Stimulated activated CD8-positive, alpha-beta memory T cell treated with anti-CD3 and anti-CD28 coated beads, Interleukin-15, amount 100 ng/mL, for 1 hour (primary cell): ENCODE measurements around the gene IL16.
"Not testable (repeated sequence)": the region's sequence is repeated elsewhere in the genome, so short reads cannot be mapped to it uniquely, and the experiment has no call there.

ENCODE experiments used
- DNase-seq: peaks from one replicate; pipeline ENCODE4 v3.0.0-alpha.2; 2020; ENCODE audit warnings: low read depth

The IL16 gene

DNA sequence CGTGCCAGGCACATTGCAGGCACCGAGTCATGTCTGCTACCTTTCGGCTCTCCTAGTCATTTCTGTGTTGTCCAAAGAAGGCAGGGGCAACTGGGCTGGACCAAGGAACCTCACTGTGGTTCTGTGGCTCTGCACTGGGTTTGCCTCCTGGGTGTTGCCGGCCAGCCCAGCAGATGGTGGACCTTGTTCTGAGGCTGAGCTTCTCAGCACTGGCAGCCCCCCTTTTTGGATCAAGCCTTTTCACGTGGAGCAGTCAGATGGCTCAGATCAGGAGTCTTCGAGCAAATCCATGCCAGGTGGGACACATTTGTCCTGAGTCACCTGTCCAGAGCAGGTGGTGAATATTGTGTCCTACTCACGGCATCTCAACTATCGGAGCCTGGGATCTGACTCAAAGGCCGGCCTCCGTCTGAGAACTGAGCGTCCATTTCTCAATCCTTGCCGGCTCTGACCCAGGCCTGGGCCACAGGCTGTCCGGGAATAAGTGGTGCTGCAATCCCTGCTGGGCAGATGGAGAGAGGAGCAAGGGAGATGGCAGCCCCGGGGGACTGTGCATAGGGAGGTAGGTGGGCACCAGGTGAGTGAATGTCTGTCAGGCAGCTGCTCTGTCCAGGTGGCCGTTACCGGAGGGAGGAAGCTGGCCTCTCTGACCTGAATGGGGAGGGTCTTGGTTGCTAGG lies at the start of gene IL16:
Gene IL16 (plus strand): TSS at position 304 of the 679 bp plus-strand sequence. CDS start 28,521 bp downstream, outside the sequence.
- DNase-seq, result no peak

- DNase-seq, result no peak
Measured at GRCh38 chr15:81151389-81151788, 45.3 kb upstream of the IL16 start.

- DNase-seq, result no peak
Measured at GRCh38 chr15:81152339-81152738, 44.3 kb upstream of the IL16 start.

GRCh38 chr15:81152799-81153198 lies 43.9 kb upstream of the IL16 start:
- no peak for DNase-seq

- no peak for DNase-seq
Measured at GRCh38 chr15:81155375-81156218, 41.1 kb upstream of the IL16 start.

DNA sequence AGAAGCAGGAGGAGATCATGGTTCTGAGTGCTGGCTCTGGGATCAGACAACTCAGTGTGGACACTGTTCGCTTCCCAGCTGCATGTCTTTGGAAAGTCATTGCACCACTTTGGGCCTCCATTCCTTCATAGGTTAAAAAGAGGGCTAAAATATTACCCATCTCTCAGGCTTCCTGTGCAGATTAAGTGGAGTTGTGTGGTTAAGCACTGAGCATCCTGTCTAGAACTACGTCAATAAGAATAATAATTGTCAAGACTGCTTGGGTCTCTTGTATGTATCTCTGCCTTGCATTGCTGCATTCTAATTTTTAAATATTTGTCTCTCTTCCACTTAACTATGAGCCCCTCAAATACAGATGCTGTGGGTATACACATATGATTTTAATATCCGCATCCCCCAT lies 40.4 kb upstream of the IL16 start:
- no peak for DNase-seq

DNA sequence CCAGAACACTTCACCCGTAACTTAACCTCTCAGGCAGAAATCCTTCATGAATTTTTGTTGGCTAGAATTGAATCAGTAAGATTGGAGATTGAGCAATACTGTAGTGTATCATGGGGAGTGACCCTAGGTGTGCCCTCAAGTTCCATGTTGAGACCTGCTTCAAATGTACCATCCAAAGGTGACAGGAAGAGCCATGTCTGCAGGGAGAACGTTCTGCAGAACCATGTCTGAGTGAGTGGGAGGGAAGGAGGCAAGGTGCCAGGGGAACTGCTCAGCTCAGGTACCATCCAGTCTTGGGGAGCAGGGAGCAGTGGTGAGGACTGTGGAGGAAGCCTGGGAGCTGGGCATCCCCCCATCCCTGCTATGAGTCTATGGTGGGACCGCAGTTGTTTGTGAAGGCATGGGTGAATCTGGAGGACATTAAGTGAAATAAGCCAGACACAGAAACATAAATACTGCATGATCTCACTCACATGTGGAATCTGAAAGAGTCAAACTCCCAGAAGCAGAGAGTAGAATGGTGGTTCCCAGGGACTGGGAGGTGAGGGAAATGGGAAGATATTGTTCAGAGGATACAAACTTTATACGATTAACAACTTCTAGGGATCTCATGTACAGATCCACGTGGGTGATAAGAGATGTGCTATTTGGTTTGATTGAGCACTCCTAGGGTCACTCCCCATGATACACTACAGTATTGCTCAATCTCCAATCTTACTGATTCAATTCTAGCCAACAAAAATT lies 39.3 kb upstream of the IL16 start:
- DNase-seq, result no peak

- no peak for DNase-seq
Measured at GRCh38 chr15:81157939-81158223, 38.8 kb upstream of the IL16 start.

GRCh38 chr15:81158561-81158960 lies 38.1 kb upstream of the IL16 start:
- not testable (repeated sequence) for DNase-seq

- no peak for DNase-seq
Measured at GRCh38 chr15:81160312-81161159, 36.1 kb upstream of the IL16 start.

- no peak for DNase-seq
Measured at GRCh38 chr15:81161160-81161673, 35.5 kb upstream of the IL16 start.

- DNase-seq, result no peak
Measured at GRCh38 chr15:81161851-81162250, 34.8 kb upstream of the IL16 start.

- DNase-seq, result no peak
Measured at GRCh38 chr15:81163961-81164800, 32.5 kb upstream of the IL16 start.

- DNase-seq, result no peak
Measured at GRCh38 chr15:81165535-81165934, 31.1 kb upstream of the IL16 start.

DNA sequence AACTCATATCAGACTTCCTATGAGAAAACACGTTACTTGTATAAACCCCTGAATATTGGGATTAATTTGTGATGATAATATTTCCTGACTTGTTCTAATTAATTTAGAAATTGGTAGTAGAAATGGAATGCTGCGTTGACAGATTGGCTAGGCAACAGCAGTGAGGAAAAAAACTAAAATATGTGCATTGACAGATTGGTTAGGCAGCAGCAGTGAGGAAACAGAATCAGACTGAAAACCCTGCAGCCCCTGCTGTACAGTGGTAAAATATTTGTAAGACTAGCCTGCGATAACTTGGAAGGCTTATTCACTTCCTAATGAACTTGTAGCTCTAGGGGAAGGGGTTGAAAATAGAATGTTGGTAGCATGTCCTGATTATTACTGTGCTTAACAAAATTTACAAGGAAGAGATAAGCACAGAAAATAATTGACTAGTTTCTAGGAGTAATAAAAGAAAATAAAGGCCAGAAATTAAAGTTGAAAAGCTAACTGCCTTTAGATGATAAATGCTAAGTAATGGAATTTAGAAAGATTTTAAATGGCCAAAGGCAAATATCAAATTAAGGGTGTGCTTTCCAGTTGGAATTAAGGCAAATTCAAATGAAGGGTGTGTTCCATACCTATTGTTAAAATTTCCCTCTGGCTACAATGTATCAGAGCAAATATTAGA lies 29.9 kb upstream of the IL16 start:
- DNase-seq, result no peak

DNA sequence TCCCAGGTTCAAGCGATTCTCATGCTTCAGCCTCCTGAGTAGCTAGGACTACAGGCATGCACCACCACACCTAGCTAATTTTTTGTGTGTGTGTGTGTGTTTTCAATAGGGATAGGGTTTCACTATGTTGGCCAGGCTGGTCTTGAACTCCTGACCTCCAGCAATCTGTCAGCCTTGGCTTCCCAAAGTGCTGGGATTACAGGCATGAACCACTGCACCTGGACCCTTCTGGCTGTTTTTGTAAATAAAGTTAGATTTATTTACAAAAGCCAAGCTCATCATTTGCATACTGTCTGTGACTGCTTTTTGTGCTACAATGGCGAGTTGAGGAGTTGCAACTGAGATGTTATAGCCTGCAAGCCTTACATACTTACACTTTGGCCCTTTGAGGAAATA lies 28.6 kb upstream of the IL16 start:
- no peak for DNase-seq

DNA sequence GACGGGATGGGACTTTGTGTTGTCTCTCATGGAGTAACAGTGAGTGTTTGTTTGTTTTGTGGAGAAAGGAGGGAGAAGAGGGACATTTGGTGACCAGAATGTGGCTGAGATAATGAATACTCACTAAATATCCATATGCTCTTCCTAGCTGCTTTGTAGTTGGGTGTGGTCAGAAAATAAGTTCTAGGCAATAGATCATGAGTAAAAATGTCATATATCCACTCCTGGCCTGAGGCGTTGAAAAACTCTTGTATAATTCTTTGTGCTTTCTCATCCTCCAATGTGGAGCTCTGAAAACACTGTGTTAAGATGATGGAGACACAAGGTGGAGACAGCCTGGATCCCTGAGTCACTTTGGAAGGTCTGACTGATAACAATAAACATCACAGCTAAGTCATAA lies 28.0 kb upstream of the IL16 start:
- DNase-seq, result no peak

DNA sequence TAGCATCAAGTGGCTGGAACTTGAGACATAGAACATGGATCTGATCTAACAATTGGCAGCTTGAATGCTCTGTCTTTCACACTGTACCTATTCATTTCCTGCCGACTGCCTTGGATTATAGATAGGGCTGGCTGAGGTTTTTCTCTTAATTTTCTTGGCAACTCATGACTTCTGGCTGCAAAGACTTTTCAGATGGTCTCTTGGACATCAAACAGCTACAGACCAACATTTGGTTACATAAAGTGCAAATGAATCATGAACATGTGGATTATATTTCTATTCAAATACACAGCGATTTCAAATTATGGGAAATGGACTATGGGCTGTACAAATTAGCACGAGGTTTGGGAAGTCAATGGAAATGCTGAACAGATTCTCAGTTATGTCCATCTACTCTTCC lies 26.2 kb upstream of the IL16 start:
- no peak for DNase-seq

GRCh38 chr15:81171286-81171685 lies 25.4 kb upstream of the IL16 start:
- no peak for DNase-seq

DNA sequence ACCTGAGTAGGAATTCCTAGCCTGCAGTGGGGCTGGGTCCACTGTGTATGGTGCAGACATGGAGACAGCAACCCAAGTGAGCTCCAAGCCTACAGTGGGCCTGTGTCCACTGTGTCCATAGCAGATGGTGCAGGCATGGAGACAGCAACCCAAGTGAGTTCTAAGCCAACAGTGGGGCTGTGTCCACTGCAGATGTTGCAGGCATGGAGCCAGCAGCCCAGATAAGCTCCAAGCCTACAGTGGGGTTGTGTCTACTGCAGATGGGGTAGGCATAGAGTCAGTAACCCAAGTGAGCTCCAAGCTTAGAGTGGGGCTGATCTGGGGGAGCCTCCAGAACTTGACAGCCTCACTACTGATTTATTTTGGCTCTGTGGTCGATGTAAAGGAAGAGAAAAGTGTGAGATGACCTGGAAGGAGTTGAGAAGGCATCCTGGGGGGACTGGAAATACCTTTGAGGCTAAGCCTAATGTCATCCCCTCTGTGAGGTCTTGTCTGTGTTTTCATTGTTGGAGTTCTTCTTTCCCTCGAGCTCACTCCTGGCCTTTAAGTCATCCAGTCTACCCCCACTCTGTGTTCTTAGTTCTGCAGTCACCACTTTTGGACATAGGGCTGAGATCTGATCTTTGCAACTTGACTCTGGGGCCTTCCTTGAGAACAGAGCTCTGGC lies 22.4 kb upstream of the IL16 start:
- no peak for DNase-seq
